Right cardiac atrium (tissue), 5 donors: ENCODE measurements around the gene CFB. TPM values are rescaled to one million over a fixed set of nuclear protein-coding genes. Genes with fewer than 3 reads are reported as not detected.
"Not testable (repeated sequence)": the region's sequence is repeated elsewhere in the genome, so short reads cannot be mapped to it uniquely, and the experiment has no call there.

ENCODE experiments used
- ATAC-seq, 2 donors: fragments of 200-7000 bp; cut with Tn5 transposase; one replicate each; pipeline versions ENCODE4 v1.8.0 to v1.9.1; 2020; ENCODE audit warnings: moderate library complexity in 2 of 2, mild to moderate bottlenecking in 1 of 2
- DNase-seq, 3 donors: peaks; one replicate each; pipeline ENCODE4 v3.0.0-alpha.2; 2020
- H3K27ac ChIP-seq: one replicate; pipeline ENCODE4 v1.5.1; 2013; ENCODE audit warnings: mild to moderate bottlenecking, low read length, control low read depth, moderate library complexity
- H3K27me3 ChIP-seq: one replicate; pipeline ENCODE4 v1.6.1; 2013; ENCODE audit not compliant: control insufficient read depth, insufficient read depth
- H3K4me1 ChIP-seq: one replicate; pipeline ENCODE4 v1.6.1; 2013; ENCODE audit warnings: low read length; ENCODE audit not compliant: control insufficient read depth, insufficient read depth
- H3K4me3 ChIP-seq: one replicate; pipeline ENCODE4 v1.5.1; 2013; ENCODE audit warnings: low read length, control low read depth
- H3K9me3 ChIP-seq: one replicate; pipeline ENCODE4 v1.6.1; 2013; ENCODE audit warnings: low read length; ENCODE audit not compliant: control insufficient read depth
- WGBS: extraction: QIAGEN DNeasy Blood & Tissue Kit; methylation state at CpG from one replicate; pipeline ENCODE4 v1.1.7; 2013; 5-methylcytosine and 5-hydroxymethylcytosine counted together
- intact Hi-C, 4 donors: fragments of 100-400 bp; cut with DNase I; formaldehyde crosslinking; loops; one replicate each; pipeline versions ENCODE4 v1.11.0 to v1.14.0; 2022 to 2023
- microRNA-seq, 2 donors: library from miRNA; unstranded; fragments of <30 nt; microRNA quantifications; one replicate each; pipeline ENCODE4 v1.2.0, GENCODE V29; 2020 to 2021
- polyA plus RNA-seq: library from polyadenylated mRNA; stranded (reverse); fragments of 200-250 nt; gene quantifications from one replicate; pipeline ENCODE4 v1.2.3, GENCODE V29; 2013
- total RNA-seq, 4 donors: library from RNA; stranded (reverse); fragmentation: NEBNext Ultra II Directional; extraction: Animal tissue kit (Norgen Biotek cat#: 25700); gene quantifications; one replicate each; pipeline ENCODE4 v1.2.1, GENCODE V29; 2021
- donor health status: healthy with polysubstance abuse.
- donor health status: DM: no; HTN: yes; CAD: no.
- donor health status: DM: no; HTN: no; CAD: no.
- donor health status: DM: no; HTN: yes; CAD: no; lungs with severe emphysema.
- donor health status: DM: yes; HTN: yes; CAD: no.

The CFB gene
- total and polyA plus RNA-seq, 5 donors, result 10.4 to 34.2 (median 19.8) TPM

- H3K4me1 ChIP-seq, H3K9me3 ChIP-seq, ATAC-seq, H3K27ac ChIP-seq, H3K4me3 ChIP-seq, intact Hi-C loops, H3K27me3 ChIP-seq: not testable (repeated sequence)
- DNase-seq, result peak in 1 of 3 donors; percentile 10
- WGBS, result 97% methylated on average over 10 of the region's 14 CpGs
Observed at GRCh38 chr6:31994421-31994820, 48.5 kb downstream of the CFB start.

- DNase-seq, result peak in 2 of 3 donors; percentile 9 to 54
- intact Hi-C loops, H3K4me1 ChIP-seq, ATAC-seq, H3K27ac ChIP-seq, H3K9me3 ChIP-seq, H3K4me3 ChIP-seq, H3K27me3 ChIP-seq: not testable (repeated sequence)
- WGBS, result 90% methylated on average over 6 of the region's 6 CpGs
Observed at GRCh38 chr6:31996385-31996784, 50.5 kb downstream of the CFB start.

Small RNA genes within 50 kb of the gene (microRNA-seq; reads per million reads assigned to microRNA genes)
- 0 reads per million in 2 donors for gene MIR1236

Other genes with a start within 250 kb of the CFB start
Only the 30 nearest of the 37 such genes appear.
- not detected for gene LY6G6C, start 224.3 kb upstream of the CFB start, total RNA-seq
- gene LY6G6C, start 224.3 kb upstream of the CFB start, polyA plus RNA-seq, result 0.18 TPM
- gene MPIG6B, start 222.7 kb upstream of the CFB start, total RNA-seq, result under 1 TPM in 3 of 4 donors, not detected in 1; 0.31 to 0.37 (median 0.35) TPM
- 0.20 TPM for gene MPIG6B, start 222.7 kb upstream of the CFB start, polyA plus RNA-seq
- 10 to 100 TPM; 42.4 to 55.6 (median 49.3) TPM for gene DDAH2, start 216.8 kb upstream of the CFB start, total RNA-seq
- 57.4 TPM for gene DDAH2, start 216.8 kb upstream of the CFB start, polyA plus RNA-seq
- 100 to 1,000 TPM in 3 of 4 donors, 10 to 100 TPM in 1; 99.4 to 153 (median 116) TPM for gene CLIC1, start 209.6 kb upstream of the CFB start, total RNA-seq
- gene CLIC1, start 209.6 kb upstream of the CFB start, polyA plus RNA-seq, result 116 TPM
- 1 to 10 TPM; 2.6 to 3.2 (median 3.0) TPM for gene MSH5, start 206.1 kb upstream of the CFB start, total RNA-seq
- 1.8 TPM for gene MSH5, start 206.1 kb upstream of the CFB start, polyA plus RNA-seq
- under 1 TPM in 1 of 4 donors, not detected in 3; 0.50 TPM for gene SAPCD1, start 183.4 kb upstream of the CFB start, total RNA-seq
- 0.25 TPM for gene SAPCD1, start 183.4 kb upstream of the CFB start, polyA plus RNA-seq
- gene VWA7, start 168.8 kb upstream of the CFB start, total RNA-seq, result 10 to 100 TPM in 1 of 4 donors, 1 to 10 TPM in 3; 3.4 to 12.8 (median 8.2) TPM
- 3.2 TPM for gene VWA7, start 168.8 kb upstream of the CFB start, polyA plus RNA-seq
- gene VARS1, start 150.3 kb upstream of the CFB start, total RNA-seq, result 10 to 100 TPM; 21.7 to 30.6 (median 26.9) TPM
- gene VARS1, start 150.3 kb upstream of the CFB start, polyA plus RNA-seq, result 14.8 TPM
- 10 to 100 TPM; 22.8 to 27.3 (median 23.8) TPM for gene LSM2, start 139.1 kb upstream of the CFB start, total RNA-seq
- gene LSM2, start 139.1 kb upstream of the CFB start, polyA plus RNA-seq, result 27.0 TPM
- gene HSPA1L, start 130.8 kb upstream of the CFB start, total RNA-seq, result 1 to 10 TPM; 1.6 to 2.8 (median 2.2) TPM
- 2.0 TPM for gene HSPA1L, start 130.8 kb upstream of the CFB start, polyA plus RNA-seq
- gene HSPA1A, start 130.6 kb upstream of the CFB start, total RNA-seq, result 100 to 1,000 TPM; 167 to 328 (median 273) TPM
- 321 TPM for gene HSPA1A, start 130.6 kb upstream of the CFB start, polyA plus RNA-seq
- gene HSPA1B, start 118.4 kb upstream of the CFB start, total RNA-seq, result 100 to 1,000 TPM; 110 to 299 (median 197) TPM
- gene HSPA1B, start 118.4 kb upstream of the CFB start, polyA plus RNA-seq, result 114 TPM
- gene NEU1, start 83.3 kb upstream of the CFB start, total RNA-seq, result 10 to 100 TPM; 18.5 to 28.2 (median 22.7) TPM
- 26.0 TPM for gene NEU1, start 83.3 kb upstream of the CFB start, polyA plus RNA-seq
- not detected for gene SLC44A4, start 67.1 kb upstream of the CFB start, total RNA-seq
- gene SLC44A4, start 67.1 kb upstream of the CFB start, polyA plus RNA-seq, result 0.05 TPM
- gene EHMT2, start 48.4 kb upstream of the CFB start, total RNA-seq, result 10 to 100 TPM; 13.5 to 24.0 (median 20.0) TPM
- gene EHMT2, start 48.4 kb upstream of the CFB start, polyA plus RNA-seq, result 15.7 TPM
- gene ZBTB12, start 44.0 kb upstream of the CFB start, total RNA-seq, result 1 to 10 TPM; 1.6 to 5.0 (median 3.4) TPM
- 2.4 TPM for gene ZBTB12, start 44.0 kb upstream of the CFB start, polyA plus RNA-seq
- gene C2, start 18.4 kb upstream of the CFB start, total RNA-seq, result 10 to 100 TPM; 10.9 to 19.8 (median 12.0) TPM
- gene C2, start 18.4 kb upstream of the CFB start, polyA plus RNA-seq, result 3.0 TPM
- 10 to 100 TPM; 49.2 to 53.1 (median 50.9) TPM for gene NELFE, start 12.9 kb downstream of the CFB start, total RNA-seq
- 45.8 TPM for gene NELFE, start 12.9 kb downstream of the CFB start, polyA plus RNA-seq
- 10 to 100 TPM; 36.5 to 43.1 (median 37.0) TPM for gene SKIC2, start 13.1 kb downstream of the CFB start, total RNA-seq
- 28.9 TPM for gene SKIC2, start 13.1 kb downstream of the CFB start, polyA plus RNA-seq
- gene DXO, start 26.0 kb downstream of the CFB start, total RNA-seq, result 10 to 100 TPM; 12.0 to 17.2 (median 16.1) TPM
- gene DXO, start 26.0 kb downstream of the CFB start, polyA plus RNA-seq, result 16.9 TPM
- gene C4A, start 36.0 kb downstream of the CFB start, total RNA-seq, result 100 to 1,000 TPM in 3 of 4 donors, 10 to 100 TPM in 1; 91.0 to 154 (median 139) TPM
- 40.7 TPM for gene C4A, start 36.0 kb downstream of the CFB start, polyA plus RNA-seq
- 100 to 1,000 TPM in 3 of 4 donors, 10 to 100 TPM in 1; 86.0 to 163 (median 139) TPM for gene C4B, start 68.7 kb downstream of the CFB start, total RNA-seq
- gene C4B, start 68.7 kb downstream of the CFB start, polyA plus RNA-seq, result 41.2 TPM
- 1 to 10 TPM in 1 of 4 donors, under 1 TPM in 2, not detected in 1; 0.47 to 3.2 (median 0.51) TPM for gene CYP21A2, start 92.3 kb downstream of the CFB start, total RNA-seq
- gene CYP21A2, start 92.3 kb downstream of the CFB start, polyA plus RNA-seq, result 0.48 TPM
- 100 to 1,000 TPM in 3 of 4 donors, 10 to 100 TPM in 1; 77.9 to 182 (median 115) TPM for gene TNXB, start 163.2 kb downstream of the CFB start, total RNA-seq
- gene TNXB, start 163.2 kb downstream of the CFB start, polyA plus RNA-seq, result 99.0 TPM
- gene ATF6B, start 182.2 kb downstream of the CFB start, total RNA-seq, result 10 to 100 TPM; 35.2 to 44.9 (median 38.5) TPM
- gene ATF6B, start 182.2 kb downstream of the CFB start, polyA plus RNA-seq, result 29.2 TPM
- 1 to 10 TPM; 2.9 to 3.6 (median 3.1) TPM for gene FKBPL, start 184.2 kb downstream of the CFB start, total RNA-seq
- 3.5 TPM for gene FKBPL, start 184.2 kb downstream of the CFB start, polyA plus RNA-seq
- 1 to 10 TPM; 1.5 to 3.3 (median 1.8) TPM for gene PRRT1, start 205.8 kb downstream of the CFB start, total RNA-seq
- gene PRRT1, start 205.8 kb downstream of the CFB start, polyA plus RNA-seq, result 2.6 TPM
- gene PPT2, start 208.0 kb downstream of the CFB start, total RNA-seq, result 10 to 100 TPM; 26.1 to 30.5 (median 30.1) TPM
- gene PPT2, start 208.0 kb downstream of the CFB start, polyA plus RNA-seq, result 22.4 TPM
- 10 to 100 TPM in 3 of 4 donors, 1 to 10 TPM in 1; 8.4 to 16.9 (median 12.9) TPM for gene EGFL8, start 218.5 kb downstream of the CFB start, total RNA-seq
- 12.6 TPM for gene EGFL8, start 218.5 kb downstream of the CFB start, polyA plus RNA-seq
- gene AGPAT1, start 230.0 kb downstream of the CFB start, total RNA-seq, result 10 to 100 TPM; 56.9 to 67.2 (median 63.1) TPM
- gene AGPAT1, start 230.0 kb downstream of the CFB start, polyA plus RNA-seq, result 54.9 TPM